ENCODE measurements around the gene EPSTI1.
"Not testable (repeated sequence)": the region's sequence is repeated elsewhere in the genome, so short reads cannot be mapped to it uniquely, and the experiment has no call there.

EPSTI1 gene

GRCh38 chr13:42865768-42866102, 126.3 kb downstream of the EPSTI1 start:
- H3K27me3 ChIP-seq (ENCODE audit: insufficient read depth, low read length): no peaks in the 10 kb centered on the region
- no peaks in the 10 kb centered on the region for H3K4me1 ChIP-seq (ENCODE audit: insufficient read depth, low read length)
- H2AFZ ChIP-seq (ENCODE audit: low read depth, low read length): no peak overlapping the region
- H3K9me3 ChIP-seq (ENCODE audit: low read length): no peaks in the 10 kb centered on the region
- no peaks in the 10 kb centered on the region for H3K36me3 ChIP-seq (ENCODE audit: insufficient read depth, low read length)
- no peak overlapping the region for H3K4me3 ChIP-seq (ENCODE audit: low read length)

GRCh38 chr13:42864952-42865767, 126.9 kb downstream of the EPSTI1 start:
- no peaks in the 10 kb centered on the region for H3K36me3 ChIP-seq (ENCODE audit: insufficient read depth, low read length)
- H3K27me3 ChIP-seq (ENCODE audit: insufficient read depth, low read length): no peaks in the 10 kb centered on the region
- H3K9me3 ChIP-seq (ENCODE audit: low read length): no peaks in the 10 kb centered on the region
- no peak overlapping the region for H3K4me3 ChIP-seq (ENCODE audit: low read length)
- H3K4me1 ChIP-seq (ENCODE audit: insufficient read depth, low read length): no peaks in the 10 kb centered on the region
- no peak overlapping the region for H2AFZ ChIP-seq (ENCODE audit: low read depth, low read length)

DNA sequence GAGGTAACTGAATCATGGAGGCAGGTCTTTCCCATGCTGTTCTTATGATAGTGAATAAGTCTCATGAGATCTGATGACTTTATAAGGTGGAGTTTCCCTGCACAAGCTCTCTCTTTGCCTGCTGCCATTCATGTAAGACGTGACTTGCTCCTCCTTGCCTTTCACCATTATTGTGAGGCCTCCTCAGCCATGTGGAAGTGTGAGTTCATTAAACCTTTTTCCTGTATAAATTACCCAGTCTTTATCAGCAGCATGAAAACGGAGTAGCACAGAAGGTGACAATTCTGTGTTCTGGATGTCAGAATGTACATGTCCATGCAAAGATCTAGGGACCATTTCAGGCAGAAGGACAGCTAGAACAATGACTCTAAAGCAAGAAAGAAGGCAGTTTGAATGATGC, 129.7 kb downstream of the EPSTI1 start:
- not testable (repeated sequence) for H3K4me3 ChIP-seq (ENCODE audit: low read length); H3K36me3 ChIP-seq (ENCODE audit: insufficient read depth, low read length); H2AFZ ChIP-seq (ENCODE audit: low read depth, low read length); H3K9me3 ChIP-seq (ENCODE audit: low read length); H3K27me3 ChIP-seq (ENCODE audit: insufficient read depth, low read length); H3K4me1 ChIP-seq (ENCODE audit: insufficient read depth, low read length)

DNA sequence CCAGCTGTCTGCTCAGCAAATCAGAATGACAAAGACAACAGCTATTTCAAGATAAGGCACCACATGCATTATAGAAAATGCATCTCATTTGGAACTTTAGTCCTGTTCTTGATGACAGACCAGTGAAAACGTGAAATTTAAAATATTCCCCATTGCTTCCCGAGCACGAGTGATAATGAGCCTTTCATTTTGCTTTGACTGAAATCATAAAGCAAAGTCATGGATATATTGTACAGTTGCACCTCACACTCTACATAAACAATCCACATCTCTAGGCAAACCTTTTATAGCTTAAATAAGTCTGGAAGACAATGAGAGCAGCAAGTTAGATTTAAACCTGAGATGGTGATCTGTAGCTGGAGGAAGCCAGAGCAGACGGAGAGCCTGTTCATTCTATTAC, 131.6 kb downstream of the EPSTI1 start:
- Histone ChIP-seq H3K4me3 (ENCODE audit: low read length) (no peak overlapping the region), H2AFZ (ENCODE audit: low read depth, low read length) (no peak overlapping the region), H3K9me3 (ENCODE audit: low read length) (no peaks in the 10 kb centered on the region), H3K4me1 (ENCODE audit: insufficient read depth, low read length) (no peaks in the 10 kb centered on the region), H3K27me3 (ENCODE audit: insufficient read depth, low read length) (no peaks in the 10 kb centered on the region), H3K36me3 (ENCODE audit: insufficient read depth, low read length) (no peaks in the 10 kb centered on the region)

- Histone ChIP-seq H3K4me3 (ENCODE audit: low read length) (no peak overlapping the region), H3K36me3 (ENCODE audit: insufficient read depth, low read length) (no peaks in the 10 kb centered on the region), H3K4me1 (ENCODE audit: insufficient read depth, low read length) (no peaks in the 10 kb centered on the region), H3K27me3 (ENCODE audit: insufficient read depth, low read length) (no peaks in the 10 kb centered on the region), H2AFZ (ENCODE audit: low read depth, low read length) (no peak overlapping the region), H3K9me3 (ENCODE audit: low read length) (no peaks in the 10 kb centered on the region)
These were observed 132.3 kb downstream of the EPSTI1 start for GRCh38 chr13:42859760-42860159.

GRCh38 chr13:42855410-42855809, 136.6 kb downstream of the EPSTI1 start:
- Histone ChIP-seq H2AFZ (ENCODE audit: low read depth, low read length) (no peak overlapping the region), H3K9me3 (ENCODE audit: low read length) (no peaks in the 10 kb centered on the region), H3K27me3 (ENCODE audit: insufficient read depth, low read length) (no peaks in the 10 kb centered on the region), H3K36me3 (ENCODE audit: insufficient read depth, low read length) (no peaks in the 10 kb centered on the region), H3K4me3 (ENCODE audit: low read length) (no peak overlapping the region), H3K4me1 (ENCODE audit: insufficient read depth, low read length) (no peaks in the 10 kb centered on the region)

GRCh38 chr13:42852136-42852535, 139.9 kb downstream of the EPSTI1 start:
- Histone ChIP-seq H2AFZ (ENCODE audit: low read depth, low read length) (no peak overlapping the region), H3K36me3 (ENCODE audit: insufficient read depth, low read length) (no peaks in the 10 kb centered on the region), H3K4me1 (ENCODE audit: insufficient read depth, low read length) (no peaks in the 10 kb centered on the region)

GRCh38 chr13:42849200-42849599, 142.8 kb downstream of the EPSTI1 start:
- H3K4me1 ChIP-seq (ENCODE audit: insufficient read depth, low read length): no peaks in the 10 kb centered on the region
- no peak overlapping the region for H3K4me3 ChIP-seq (ENCODE audit: low read length)
- no peaks in the 10 kb centered on the region for H3K9me3 ChIP-seq (ENCODE audit: low read length)
- H2AFZ ChIP-seq (ENCODE audit: low read depth, low read length): no peak overlapping the region
- H3K27me3 ChIP-seq (ENCODE audit: insufficient read depth, low read length): no peaks in the 10 kb centered on the region
- no peaks in the 10 kb centered on the region for H3K36me3 ChIP-seq (ENCODE audit: insufficient read depth, low read length)

More at GRCh38 chr13:42852136-42852535, 139.9 kb downstream of the EPSTI1 start:
- no peaks in the 10 kb centered on the region for H3K27me3 ChIP-seq (ENCODE audit: insufficient read depth, low read length)
- no peaks in the 10 kb centered on the region for H3K9me3 ChIP-seq (ENCODE audit: low read length)
- H3K4me3 ChIP-seq (ENCODE audit: low read length): no peak overlapping the region

DNA sequence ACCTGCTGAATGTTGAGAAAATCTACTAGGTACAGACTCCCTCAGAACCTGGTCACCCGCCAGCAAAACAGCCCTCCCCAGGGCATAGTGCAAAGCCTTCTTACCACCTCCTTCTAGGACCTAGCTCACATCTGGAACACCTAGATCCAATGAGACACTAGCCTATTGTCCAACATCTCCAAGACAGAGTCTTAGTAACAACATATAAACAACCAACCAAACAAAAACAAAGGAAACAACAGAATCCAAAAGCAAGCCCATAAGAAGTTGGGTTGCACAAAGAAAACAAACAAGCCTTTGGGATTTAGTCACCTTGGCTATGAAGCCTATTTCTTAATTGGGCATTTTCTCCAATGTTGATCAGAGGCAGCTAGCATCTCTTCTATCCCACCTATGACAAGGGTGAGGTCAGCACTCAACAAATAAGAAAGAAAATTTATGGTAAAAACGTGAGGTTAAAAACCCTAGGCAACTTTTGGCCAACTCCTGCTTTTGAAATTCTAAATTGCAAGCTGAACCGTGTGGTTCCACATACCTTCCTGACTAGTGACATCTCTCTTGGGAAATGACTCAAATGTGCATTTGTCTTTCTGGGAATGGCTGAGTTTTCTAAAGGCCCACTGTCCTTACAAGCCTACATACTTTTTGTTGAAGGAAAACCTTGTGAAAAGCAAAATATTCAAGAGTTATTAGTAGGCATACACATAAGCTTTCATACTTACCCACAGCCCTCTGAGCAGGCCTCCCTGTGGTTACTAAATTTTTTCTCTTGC, 144.0 kb downstream of the EPSTI1 start:
- H3K27me3 ChIP-seq (ENCODE audit: insufficient read depth, low read length): no peaks in the 10 kb centered on the region
- no peak overlapping the region for H3K4me3 ChIP-seq (ENCODE audit: low read length)
- no peaks in the 10 kb centered on the region for H3K4me1 ChIP-seq (ENCODE audit: insufficient read depth, low read length)
- H3K9me3 ChIP-seq (ENCODE audit: low read length): no peaks in the 10 kb centered on the region
- no peak overlapping the region for H2AFZ ChIP-seq (ENCODE audit: low read depth, low read length)
- H3K36me3 ChIP-seq (ENCODE audit: insufficient read depth, low read length): no peaks in the 10 kb centered on the region

DNA sequence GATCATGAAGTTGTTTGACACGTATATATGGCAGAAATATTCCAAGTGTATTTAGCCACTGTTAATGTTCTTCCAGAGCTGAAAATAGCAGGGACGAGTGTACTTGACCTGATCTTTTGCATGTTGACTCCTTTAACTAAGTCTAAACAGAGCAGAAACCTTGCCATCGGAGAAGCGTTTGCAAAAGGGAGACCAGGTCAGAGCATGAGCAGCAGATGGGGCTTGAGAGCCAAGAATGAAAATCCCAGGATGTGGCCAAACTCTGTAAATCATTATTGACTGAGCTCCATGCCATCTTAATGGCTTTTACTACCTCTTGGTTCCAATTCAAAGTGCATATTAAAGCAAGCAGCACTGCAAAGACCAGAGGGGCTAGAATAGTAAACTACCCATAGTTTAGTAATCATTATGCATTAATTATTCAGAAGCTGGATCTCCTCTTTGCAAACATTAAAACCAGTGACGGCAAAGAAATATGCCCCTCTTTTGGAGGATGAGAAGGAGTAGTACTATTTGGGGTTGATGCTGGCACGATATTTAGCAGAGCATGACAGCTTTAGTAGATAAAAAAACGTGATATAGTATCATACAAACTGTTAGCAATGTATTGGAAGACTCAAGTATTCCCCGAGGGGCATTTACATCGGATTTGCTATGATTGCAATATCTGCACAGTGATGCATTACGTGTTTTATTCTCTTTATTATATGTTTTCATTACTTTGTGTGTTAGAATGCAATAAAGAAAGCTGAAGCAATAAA, 154.9 kb downstream of the EPSTI1 start:
- no peaks in the 10 kb centered on the region for H3K36me3 ChIP-seq (ENCODE audit: insufficient read depth, low read length)
- H3K27me3 ChIP-seq (ENCODE audit: insufficient read depth, low read length): no peaks in the 10 kb centered on the region
- no peak overlapping the region for H2AFZ ChIP-seq (ENCODE audit: low read depth, low read length)
- H3K9me3 ChIP-seq (ENCODE audit: low read length): no peaks in the 10 kb centered on the region
- H3K4me3 ChIP-seq (ENCODE audit: low read length): no peak overlapping the region
- H3K4me1 ChIP-seq (ENCODE audit: insufficient read depth, low read length): no peaks in the 10 kb centered on the region
